Measurements from ENCODE around the gene SLC25A19. TPM values are rescaled to one million over a fixed set of nuclear protein-coding genes. Genes with fewer than 3 reads are reported as not detected.

SLC25A19 gene
- total RNA-seq, 1 experiment from 2014 or later, result 19.4 TPM

- H3K36me3 ChIP-seq (ENCODE audit: low read depth), result 0 out of 2 replicates have a peak, but pooled peaks cover 9% of the 10 kb centered on the region
- no peak overlapping the region for H3K4me2 ChIP-seq
- BruUV-seq (replicated peaks), result no TSS peak
- H4K20me1 ChIP-seq (ENCODE audit: insufficient read depth), result peaks cover 6% of the 10 kb centered on the region; the same call in 1 of the 2 replicates
- no peak for DNase-seq
- no peaks in the 10 kb centered on the region for H3K27me3 ChIP-seq (ENCODE audit: insufficient read depth, low read depth)
- CTCF ChIA-PET, result interaction anchor here (0.6 kb wide), 1 partner anchor 248 kb away, joined by 7 read pairs; no protein-coding TSS in a partner anchor
- H3K79me2 ChIP-seq (ENCODE audit: low read depth), result 0 out of 2 replicates have a peak, but pooled peaks cover 2% of the 10 kb centered on the region
- POLR2A ChIA-PET (ENCODE audit: unreplicated experiment), result no interaction called here
- H3F3A ChIP-seq (ENCODE audit: insufficient read depth, low read depth), result peaks cover 10% of the 10 kb centered on the region; the same call in 1 of the 2 replicates
- no peaks in the 10 kb centered on the region for H3K4me1 ChIP-seq (replicated peaks; ENCODE audit: insufficient read depth)
- TF ChIP-seq EZH2 (IDR thresholded peaks at IDR 0.05; ENCODE audit: low read depth) (no peak), CTCF (conservative IDR thresholded peaks at IDR 0.05) (no peak)
- intact Hi-C loops (cut with micrococcal nuclease; ENCODE audit: unreplicated experiment), result no loop called here
- H3K9me2 ChIP-seq (ENCODE audit: insufficient read depth), result no peaks in the 10 kb centered on the region
- H3K4me3 ChIP-seq, result no peak overlapping the region
- H3K27ac ChIP-seq, result no peak overlapping the region
- H3K9me3 ChIP-seq (ENCODE audit: insufficient read depth, low read depth), result no peaks in the 10 kb centered on the region
- no peak overlapping the region for H2AFZ ChIP-seq
These were observed 46.7 kb downstream of the SLC25A19 start for GRCh38 chr17:75242461-75243042.

DNA sequence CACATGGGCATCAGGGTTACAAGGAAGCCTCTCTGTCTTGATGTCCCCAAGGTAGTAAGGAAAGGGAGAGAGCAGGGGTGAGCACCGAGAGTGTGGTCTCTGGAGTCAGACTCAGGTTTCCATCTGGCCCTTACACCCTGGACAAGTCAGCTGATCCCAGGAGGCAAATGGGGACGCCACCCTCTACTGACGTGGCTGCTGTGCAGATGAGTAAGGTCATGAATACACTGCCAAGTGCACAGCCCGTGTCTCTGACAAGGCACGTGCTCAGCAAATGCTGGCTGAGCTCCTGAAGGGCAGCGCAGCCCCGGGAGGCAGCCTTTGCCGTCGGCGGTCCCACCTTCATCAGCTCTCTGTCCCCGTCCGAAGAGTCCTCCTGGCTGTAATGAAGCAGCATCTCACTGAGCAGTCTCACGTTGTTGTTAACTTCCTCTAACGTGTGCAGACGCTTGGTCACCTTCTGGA, 47.2 kb downstream of the SLC25A19 start:
- Histone ChIP-seq H3K4me2 (no peak overlapping the region), H3K27ac (no peak overlapping the region), H3K9me3 (ENCODE audit: insufficient read depth, low read depth) (no peaks in the 10 kb centered on the region), H3K79me2 (ENCODE audit: low read depth) (no peaks in the 10 kb centered on the region), H3K4me1 (replicated peaks; ENCODE audit: insufficient read depth) (no peaks in the 10 kb centered on the region), H3F3A (ENCODE audit: insufficient read depth, low read depth) (peaks cover 10% of the 10 kb centered on the region; the same call in 1 of the 2 replicates), H3K27me3 (ENCODE audit: insufficient read depth, low read depth) (no peaks in the 10 kb centered on the region), H4K20me1 (ENCODE audit: insufficient read depth) (0 out of 2 replicates have a peak, but pooled peaks cover 3% of the 10 kb centered on the region), H2AFZ (no peak overlapping the region), H3K9me2 (ENCODE audit: insufficient read depth) (no peaks in the 10 kb centered on the region), H3K4me3 (no peak overlapping the region), H3K36me3 (ENCODE audit: low read depth) (0 out of 2 replicates have a peak, but pooled peaks cover 9% of the 10 kb centered on the region)
- ChIA-PET POLR2A (ENCODE audit: unreplicated experiment) (no interaction called here), CTCF (no interaction called here)
- no peak for DNase-seq
- intact Hi-C loops (cut with micrococcal nuclease; ENCODE audit: unreplicated experiment), result no loop called here
- no TSS peak for BruUV-seq (replicated peaks)
- TF ChIP-seq CTCF (conservative IDR thresholded peaks at IDR 0.05) (no peak), EZH2 (IDR thresholded peaks at IDR 0.05; ENCODE audit: low read depth) (no peak)

DNA sequence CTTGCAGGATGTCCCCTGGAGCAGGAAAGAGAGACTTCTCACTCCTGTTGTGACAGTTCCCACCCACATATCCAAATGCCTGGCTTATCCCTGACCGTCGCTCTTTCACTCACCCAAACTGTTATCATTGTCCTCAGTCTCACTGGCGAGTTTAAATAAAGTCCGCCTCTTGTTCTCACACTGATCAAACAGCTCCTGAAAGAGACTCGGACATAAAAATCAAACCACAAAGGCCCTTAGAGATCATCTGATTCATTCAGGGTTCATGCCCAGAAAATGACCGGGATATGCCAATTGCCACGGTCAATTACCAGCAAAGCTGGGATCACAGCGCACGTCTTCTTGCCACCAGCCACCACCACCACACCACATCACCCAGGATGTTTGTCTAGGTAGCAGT, 47.7 kb downstream of the SLC25A19 start:
- no peaks in the 10 kb centered on the region for H3K4me1 ChIP-seq (replicated peaks; ENCODE audit: insufficient read depth)
- H3K9me2 ChIP-seq (ENCODE audit: insufficient read depth), result no peaks in the 10 kb centered on the region
- no peak for DNase-seq
- intact Hi-C loops (cut with micrococcal nuclease; ENCODE audit: unreplicated experiment), result no loop called here
- H3K27ac ChIP-seq, result no peak overlapping the region
- ChIA-PET CTCF (no interaction called here), POLR2A (ENCODE audit: unreplicated experiment) (no interaction called here)
- no peaks in the 10 kb centered on the region for H3K79me2 ChIP-seq (ENCODE audit: low read depth)
- H3K4me2 ChIP-seq, result no peak overlapping the region
- no peaks in the 10 kb centered on the region for H3K27me3 ChIP-seq (ENCODE audit: insufficient read depth, low read depth)
- no TSS peak for BruUV-seq (replicated peaks)
- H3F3A ChIP-seq (ENCODE audit: insufficient read depth, low read depth), result peaks cover 15% of the 10 kb centered on the region; the same call in 1 of the 2 replicates
- 0 out of 2 replicates have a peak, but pooled peaks cover 9% of the 10 kb centered on the region for H3K36me3 ChIP-seq (ENCODE audit: low read depth)
- TF ChIP-seq EZH2 (IDR thresholded peaks at IDR 0.05; ENCODE audit: low read depth), result no peak
- no peak for TF ChIP-seq CTCF (conservative IDR thresholded peaks at IDR 0.05)
- H2AFZ ChIP-seq, result no peak overlapping the region
- no peaks in the 10 kb centered on the region for H3K9me3 ChIP-seq (ENCODE audit: insufficient read depth, low read depth)
- H4K20me1 ChIP-seq (ENCODE audit: insufficient read depth), result 0 out of 2 replicates have a peak, but pooled peaks cover 3% of the 10 kb centered on the region
- no peak overlapping the region for H3K4me3 ChIP-seq

Measured in PC-9 (cell line).